Body of pancreas (tissue), 4 donors: ENCODE measurements around the gene POLA2. TPM values are rescaled to one million over a fixed set of nuclear protein-coding genes. Genes with fewer than 3 reads are reported as not detected.
A peak's percentile ranks its signal among the peaks of the same experiment; 100 is the strongest.

Experiments
- ATAC-seq: fragments of 150-250 bp; one replicate; pipeline ENCODE4 v1.9.1; 2016
- DNase-seq, 4 donors: peaks; one replicate each; pipeline ENCODE4 v3.0.0-alpha.2; 2019
- H3K27ac ChIP-seq, 4 donors: fragments of 200-600 bp; sonication (generic); 1 replicate in 3 of 4; 2 replicates in 1 of 4; pipeline versions ENCODE4 v1.5.1 to v1.6.1; 2016 to 2019; ENCODE audit warnings: mild to moderate bottlenecking in 1 of 4, mixed read lengths in 1 of 4, moderate library complexity in 1 of 4
- H3K27me3 ChIP-seq, 2 donors: fragments of 200-600 bp; sonication (generic); one replicate each; pipeline ENCODE4 v1.6.0; 2016; ENCODE audit warnings: mild to moderate bottlenecking in 1 of 2
- H3K36me3 ChIP-seq, 2 donors: fragments of 200-600 bp; sonication (generic); replicated peaks in 1 of 2; 2 replicates each; pipeline ENCODE4 v1.5.1; 2016; ENCODE audit warnings: low read depth in 2 of 2; ENCODE audit not compliant: insufficient read depth in 1 of 2
- H3K4me1 ChIP-seq: fragments of 200-600 bp; sonication (generic); one replicate; pipeline ENCODE4 v1.6.0; 2016
- H3K4me3 ChIP-seq, 2 donors: fragments of 200-600 bp; sonication (generic); 1 replicate in 1 of 2; 2 replicates in 1 of 2; pipeline ENCODE4 v1.5.1; 2016 to 2019
- H3K9me3 ChIP-seq, 3 donors: fragments of 200-600 bp; sonication (generic); 1 replicate in 2 of 3; 2 replicates in 1 of 3; pipeline ENCODE4 v1.5.1; 2016
- POLR2A ChIP-seq, 3 donors: fragments of 450-650 bp; IDR thresholded peaks; one replicate each; pipeline ENCODE4 v1.6.1; 2016; ENCODE audit warnings: antibody characterized with exemption in 3 of 3, mild to moderate bottlenecking in 2 of 3
- WGBS, 2 donors: methylation state at CpG; one replicate each; pipeline ENCODE4 v1.1.5; 2017; 5-methylcytosine and 5-hydroxymethylcytosine counted together
- intact Hi-C: fragments of 100-400 bp; cut with DNase I; formaldehyde crosslinking; loops from one replicate; pipeline ENCODE4 v1.15.1; 2023
- total RNA-seq, 2 donors: library from RNA; depleted of rRNA; stranded (reverse); fragments of >200 nt; gene quantifications; one replicate each; pipeline ENCODE4 v1.1.0, GENCODE V29; 2016
- TF ChIP-seq, protein P1 (sequence below), 7 experiments: fragments of 450-650 bp in 4 of 7; fragments of 200-600 bp in 3 of 7; sonication (generic) in 3 of 7; IDR thresholded peaks; one replicate each; pipeline ENCODE4 v1.5.1; 2016 to 2019; ENCODE audit warnings: antibody characterized with exemption in 7 of 7

POLA2 gene
- total RNA-seq, 2 donors from 2014 or later = 7.3 to 19.1 TPM

DNA sequence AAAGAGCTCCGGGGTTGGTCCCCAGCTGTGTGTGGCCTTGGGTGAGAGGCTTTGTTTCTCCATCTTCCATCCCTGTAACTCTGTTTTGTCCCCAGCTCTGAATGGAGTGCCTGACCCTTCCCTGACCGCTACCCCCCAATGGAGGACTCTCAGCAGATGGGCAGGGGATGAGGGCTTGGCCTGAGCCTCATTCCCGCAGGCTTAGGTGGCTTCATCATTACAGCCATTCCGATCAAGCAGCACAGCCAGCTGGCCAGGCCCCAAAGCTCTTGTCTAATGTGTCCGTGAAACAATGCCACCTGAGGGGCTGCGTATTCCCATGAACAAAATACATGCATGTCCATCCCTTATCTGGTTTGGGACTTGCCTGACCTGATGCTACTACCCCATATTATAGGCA is 49.0 kb downstream of the POLA2 start:
- DNase-seq (no peak), ATAC-seq (no peak)
- H3K27me3 ChIP-seq = no peaks in the 10 kb centered on the region
- WGBS, 2 donors = 52 to 69% methylated on average over 2 to 6 of the region's 6 CpGs
- H3K4me1 ChIP-seq = peaks cover 42% of the 10 kb centered on the region
- TF ChIP-seq, protein P1, sequence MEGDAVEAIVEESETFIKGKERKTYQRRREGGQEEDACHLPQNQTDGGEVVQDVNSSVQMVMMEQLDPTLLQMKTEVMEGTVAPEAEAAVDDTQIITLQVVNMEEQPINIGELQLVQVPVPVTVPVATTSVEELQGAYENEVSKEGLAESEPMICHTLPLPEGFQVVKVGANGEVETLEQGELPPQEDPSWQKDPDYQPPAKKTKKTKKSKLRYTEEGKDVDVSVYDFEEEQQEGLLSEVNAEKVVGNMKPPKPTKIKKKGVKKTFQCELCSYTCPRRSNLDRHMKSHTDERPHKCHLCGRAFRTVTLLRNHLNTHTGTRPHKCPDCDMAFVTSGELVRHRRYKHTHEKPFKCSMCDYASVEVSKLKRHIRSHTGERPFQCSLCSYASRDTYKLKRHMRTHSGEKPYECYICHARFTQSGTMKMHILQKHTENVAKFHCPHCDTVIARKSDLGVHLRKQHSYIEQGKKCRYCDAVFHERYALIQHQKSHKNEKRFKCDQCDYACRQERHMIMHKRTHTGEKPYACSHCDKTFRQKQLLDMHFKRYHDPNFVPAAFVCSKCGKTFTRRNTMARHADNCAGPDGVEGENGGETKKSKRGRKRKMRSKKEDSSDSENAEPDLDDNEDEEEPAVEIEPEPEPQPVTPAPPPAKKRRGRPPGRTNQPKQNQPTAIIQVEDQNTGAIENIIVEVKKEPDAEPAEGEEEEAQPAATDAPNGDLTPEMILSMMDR (IDR thresholded peaks at IDR 0.05) = no peak
- H3K4me3 ChIP-seq = no peak overlapping the region
- H3K36me3 ChIP-seq = no peaks in the 10 kb centered on the region
- intact Hi-C loops = no loop called here
- H3K9me3 ChIP-seq = no peaks in the 10 kb centered on the region
- no peak overlapping the region for H3K27ac ChIP-seq

DNA sequence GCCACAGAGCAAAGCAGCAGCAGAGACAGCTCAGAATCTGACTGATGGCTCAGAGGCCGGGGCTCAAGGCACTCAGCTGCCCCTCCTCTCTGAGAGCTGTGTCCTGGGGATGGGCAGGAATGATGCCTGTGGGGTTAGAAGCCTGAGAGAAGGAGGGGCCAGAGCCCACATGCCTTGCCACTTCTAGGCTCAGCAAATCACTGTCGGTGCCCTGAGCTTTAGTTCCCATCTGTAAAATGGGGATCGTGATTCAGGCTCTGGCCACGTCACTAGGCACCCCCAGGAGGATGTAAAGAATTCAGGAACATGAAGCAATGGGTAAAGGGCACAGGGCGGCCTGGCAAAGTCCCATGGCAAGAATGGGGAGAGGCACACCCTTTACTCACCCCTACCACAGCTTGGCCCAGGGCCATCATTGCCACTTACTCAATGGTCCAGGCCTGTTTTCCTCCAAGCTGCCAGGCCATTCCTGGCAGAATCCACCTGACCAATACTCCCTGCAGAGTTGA is 49.5 kb downstream of the POLA2 start:
- intact Hi-C loops = no loop called here
- H3K4me3 ChIP-seq = no peak overlapping the region
- H3K9me3 ChIP-seq = no peaks in the 10 kb centered on the region
- TF ChIP-seq, protein P1 (IDR thresholded peaks at IDR 0.05) = no peak
- TF ChIP-seq POLR2A (IDR thresholded peaks at IDR 0.05) = no peak
- WGBS, 2 donors = 74% methylated on average over 5 of the region's 5 CpGs; no CpG with 5 or more reads in 1 of the 2 donors
- no peak for DNase-seq
- H3K4me1 ChIP-seq = peaks cover 42% of the 10 kb centered on the region
- H3K27ac ChIP-seq = no peak overlapping the region
- no peak for ATAC-seq
- H3K27me3 ChIP-seq = no peaks in the 10 kb centered on the region
- no peaks in the 10 kb centered on the region for H3K36me3 ChIP-seq

DNA sequence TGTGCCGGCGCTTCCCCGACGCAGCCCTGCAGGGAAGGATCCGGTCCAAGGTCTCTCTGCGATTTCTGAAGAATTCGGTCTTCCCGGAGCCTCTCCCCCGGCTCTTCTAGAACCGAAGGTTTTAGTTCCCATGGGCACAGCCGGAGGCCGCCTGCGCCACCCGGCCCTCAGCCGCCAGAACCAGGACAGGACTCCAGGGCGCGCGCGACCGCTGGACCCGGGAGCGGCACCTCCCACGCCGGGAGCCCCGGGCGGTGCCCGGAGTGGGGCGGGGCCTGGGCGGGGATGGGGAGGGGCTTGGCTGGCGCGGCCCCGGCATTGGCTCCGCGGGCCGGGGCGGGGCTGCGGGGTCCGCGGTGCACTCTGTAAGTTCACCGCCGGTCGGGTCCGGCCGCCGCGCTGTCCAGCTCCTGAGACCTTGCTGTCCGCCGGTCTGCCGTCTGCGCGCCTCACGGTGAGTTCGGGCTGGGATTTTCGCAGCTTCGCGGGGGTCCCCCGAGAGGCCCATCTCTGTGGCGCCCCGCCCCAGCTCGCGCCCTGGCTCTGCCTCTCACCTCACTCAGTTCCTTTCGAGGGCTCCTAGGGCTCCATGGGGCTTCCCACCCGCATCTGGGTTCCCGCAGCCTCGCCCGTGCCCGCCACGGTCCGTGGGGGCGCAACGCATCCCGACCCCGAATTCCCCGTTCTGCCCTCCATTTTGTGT is 52.9 kb downstream of the POLA2 start, which contains the start of gene CDC42EP2:
Gene CDC42EP2, plus strand, starts transcription at position 366 of the 703 bp plus-strand sequence. CDS start 6,033 bp downstream, outside the sequence.
- DNase-seq (peak; percentile 89 to 92 (median 90)), ATAC-seq (peak; percentile 94)
- Histone ChIP-seq H3K27me3 (no peaks in the 10 kb centered on the region), H3K9me3 (no peaks in the 10 kb centered on the region), H3K27ac (peak within 1 kb of the TSS; percentile 61 to 86 (median 75)), H3K4me3 (peak within 1 kb of the TSS; percentile 63 to 81), H3K4me1 (peaks cover 41% of the 10 kb centered on the region), H3K36me3 (no peaks in the 10 kb centered on the region)
- intact Hi-C loops = loop anchor here (5.0 kb wide), 1 partner anchor 42 kb away; no protein-coding TSS in a partner anchor
- WGBS, 2 donors = 0 to 1% methylated on average over 18 to 51 of the region's 74 CpGs
- TF ChIP-seq, protein P1 (IDR thresholded peaks at IDR 0.05) = peak in 3 of 7 experiments; percentile 6 to 26 (median 16)
- TF ChIP-seq POLR2A (IDR thresholded peaks at IDR 0.05) = peak; percentile 53 to 66 (median 66)

DNA sequence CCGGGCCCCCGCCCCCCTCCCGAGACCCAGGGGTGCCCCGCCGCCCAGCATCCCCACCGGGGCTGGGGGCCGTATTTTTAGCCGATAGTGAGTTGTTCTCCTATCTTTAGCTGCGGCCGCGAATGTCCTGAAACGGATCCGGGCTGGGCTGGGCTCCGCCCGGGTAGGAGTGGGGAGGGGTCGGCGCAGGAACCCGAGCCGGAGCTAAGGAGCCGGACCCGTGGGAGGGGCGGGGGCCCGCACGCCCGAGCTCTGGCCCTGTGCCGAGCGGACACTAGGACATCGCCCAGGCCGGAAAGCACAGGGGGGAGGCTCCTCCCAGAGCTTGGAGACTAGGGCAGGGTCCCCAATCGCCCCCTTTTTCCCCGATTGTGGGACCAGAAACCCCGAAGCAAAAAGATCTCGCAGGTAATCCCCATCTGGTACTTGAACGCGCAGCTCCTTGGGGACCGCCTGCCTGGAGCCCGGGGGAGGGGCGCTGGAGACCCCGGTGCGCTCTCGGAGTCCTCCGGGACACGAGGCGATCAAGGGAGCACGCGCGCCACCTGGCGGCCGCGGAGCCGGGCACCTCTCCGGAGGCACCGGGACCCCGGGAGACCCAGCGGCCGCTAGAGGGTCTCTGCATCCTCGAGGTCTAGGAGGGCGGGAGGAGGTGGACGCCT is 53.6 kb downstream of the POLA2 start:
- no peaks in the 10 kb centered on the region for H3K36me3 ChIP-seq
- H3K27ac ChIP-seq = peak overlapping the region; percentile 61 to 86 (median 75)
- intact Hi-C loops = loop anchor here (5.0 kb wide), 1 partner anchor 43 kb away; no protein-coding TSS in a partner anchor
- H3K27me3 ChIP-seq = no peaks in the 10 kb centered on the region
- H3K4me3 ChIP-seq = peak overlapping the region; percentile 63 to 81
- no peaks in the 10 kb centered on the region for H3K9me3 ChIP-seq
- 0 to 1% methylated on average over 11 to 49 of the region's 59 CpGs for WGBS, 2 donors
- ATAC-seq (peak; percentile 52), DNase-seq (peak; percentile 70 to 83 (median 78))
- peaks cover 41% of the 10 kb centered on the region for H3K4me1 ChIP-seq
- no peak for TF ChIP-seq POLR2A (IDR thresholded peaks at IDR 0.05)
- TF ChIP-seq, protein P1 (IDR thresholded peaks at IDR 0.05) = peak; percentile 88 to 96 (median 92)
